GM06990 (cell line): ENCODE measurements around the gene KRT13.

Experiments
- DNase-seq: peaks from one replicate; pipeline ENCODE4 v3.0.0-alpha.2; 2011; ENCODE audit not compliant: insufficient read length; ENCODE audit errors: extremely low read depth
- H3K27me3 ChIP-seq: replicated peaks from 2 replicates; pipeline ENCODE4 v1.6.0; 2011; ENCODE audit warnings: low read length; ENCODE audit not compliant: control insufficient read depth, insufficient read depth
- H3K36me3 ChIP-seq: 2 replicates; pipeline ENCODE4 v1.5.1; 2011; ENCODE audit warnings: low read length; ENCODE audit not compliant: control insufficient read depth, insufficient read depth
- H3K4me3 ChIP-seq: replicated peaks from 2 replicates; pipeline ENCODE4 v1.5.1; 2011; ENCODE audit warnings: low read depth, mild to moderate bottlenecking, control low read depth, low read length
- TF ChIP-seq, protein P1 (sequence below): IDR thresholded peaks from 2 replicates; pipeline ENCODE4 v1.5.1; 2011; ENCODE audit warnings: low read length, control low read depth, mild to moderate bottlenecking, inconsistent platforms; ENCODE audit not compliant: insufficient read depth, poor library complexity, severe bottlenecking

Gene KRT13

GRCh38 chr17:41503202-41503601 lies 2.2 kb downstream of the KRT13 start:
- H3K36me3 ChIP-seq, result no peaks in the 10 kb centered on the region
- DNase-seq, result no peak
- TF ChIP-seq, protein P1, sequence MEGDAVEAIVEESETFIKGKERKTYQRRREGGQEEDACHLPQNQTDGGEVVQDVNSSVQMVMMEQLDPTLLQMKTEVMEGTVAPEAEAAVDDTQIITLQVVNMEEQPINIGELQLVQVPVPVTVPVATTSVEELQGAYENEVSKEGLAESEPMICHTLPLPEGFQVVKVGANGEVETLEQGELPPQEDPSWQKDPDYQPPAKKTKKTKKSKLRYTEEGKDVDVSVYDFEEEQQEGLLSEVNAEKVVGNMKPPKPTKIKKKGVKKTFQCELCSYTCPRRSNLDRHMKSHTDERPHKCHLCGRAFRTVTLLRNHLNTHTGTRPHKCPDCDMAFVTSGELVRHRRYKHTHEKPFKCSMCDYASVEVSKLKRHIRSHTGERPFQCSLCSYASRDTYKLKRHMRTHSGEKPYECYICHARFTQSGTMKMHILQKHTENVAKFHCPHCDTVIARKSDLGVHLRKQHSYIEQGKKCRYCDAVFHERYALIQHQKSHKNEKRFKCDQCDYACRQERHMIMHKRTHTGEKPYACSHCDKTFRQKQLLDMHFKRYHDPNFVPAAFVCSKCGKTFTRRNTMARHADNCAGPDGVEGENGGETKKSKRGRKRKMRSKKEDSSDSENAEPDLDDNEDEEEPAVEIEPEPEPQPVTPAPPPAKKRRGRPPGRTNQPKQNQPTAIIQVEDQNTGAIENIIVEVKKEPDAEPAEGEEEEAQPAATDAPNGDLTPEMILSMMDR, result no peak
- H3K27me3 ChIP-seq, result no peaks in the 10 kb centered on the region; the same call in none of the 2 replicates
- no peak overlapping the region for H3K4me3 ChIP-seq

GRCh38 chr17:41500131-41500911 lies 5.1 kb downstream of the KRT13 start:
- H3K4me3 ChIP-seq, result no peak overlapping the region
- no peaks in the 10 kb centered on the region for H3K27me3 ChIP-seq
- no peaks in the 10 kb centered on the region for H3K36me3 ChIP-seq
- no peak for DNase-seq
- TF ChIP-seq, protein P1, result no peak

- DNase-seq, result no peak
- TF ChIP-seq, protein P1, result no peak
- Histone ChIP-seq H3K27me3 (no peaks in the 10 kb centered on the region), H3K36me3 (no peaks in the 10 kb centered on the region), H3K4me3 (no peak overlapping the region)
These were observed 5.7 kb downstream of the KRT13 start for GRCh38 chr17:41499714-41500113.

- no peak for DNase-seq
- no peak overlapping the region for H3K4me3 ChIP-seq
- TF ChIP-seq, protein P1, result no peak
These were observed 7.1 kb downstream of the KRT13 start for GRCh38 chr17:41498276-41498675.

DNA sequence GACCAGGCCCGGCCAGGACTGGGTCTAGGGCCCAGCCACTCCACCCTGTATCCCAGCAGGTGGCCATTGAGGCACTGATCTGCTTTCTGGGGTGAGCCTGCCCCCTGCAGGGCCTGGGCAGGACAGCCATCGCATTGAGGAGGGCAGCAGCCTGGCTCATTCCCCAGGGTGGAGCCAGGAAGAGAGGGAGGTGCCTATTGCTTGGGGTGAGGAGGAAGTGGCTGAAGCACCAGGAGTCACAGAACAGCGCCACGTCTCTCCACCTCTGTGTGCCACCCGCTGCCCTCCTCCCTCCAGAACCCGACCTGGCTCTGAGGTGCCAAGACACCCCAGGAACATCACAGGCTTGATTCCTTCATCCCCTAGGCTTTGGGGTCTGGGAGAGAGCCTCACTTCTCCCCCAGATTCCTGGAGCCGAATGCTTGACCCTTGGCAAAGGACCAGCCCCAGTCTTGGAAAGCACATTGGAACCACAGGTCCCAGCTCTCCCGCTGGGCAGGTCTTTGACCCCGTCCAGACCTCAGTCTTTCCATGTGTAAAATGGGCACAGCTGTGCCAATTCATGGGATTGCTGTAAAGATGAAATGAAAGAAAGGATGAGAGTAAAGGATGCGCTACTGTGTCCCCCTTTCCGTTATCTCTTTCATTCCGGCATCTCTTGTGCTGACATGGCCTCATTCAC lies 8.5 kb downstream of the KRT13 start:
- Histone ChIP-seq H3K27me3 (no peaks in the 10 kb centered on the region), H3K36me3 (no peaks in the 10 kb centered on the region), H3K4me3 (no peak overlapping the region)
- DNase-seq, result peak; percentile 56
- TF ChIP-seq, protein P1, result peak; percentile 72

More at GRCh38 chr17:41498276-41498675, 7.1 kb downstream of the KRT13 start:
- H3K27me3 ChIP-seq, result no peaks in the 10 kb centered on the region
- no peaks in the 10 kb centered on the region for H3K36me3 ChIP-seq
